Measurements from ENCODE around the gene ADARB1. TPM values are rescaled to one million over a fixed set of nuclear protein-coding genes. Genes with fewer than 3 reads are reported as not detected.

Gene ADARB1
- total RNA-seq, 1 donor from 2014 or later: 14.5 TPM

DNA sequence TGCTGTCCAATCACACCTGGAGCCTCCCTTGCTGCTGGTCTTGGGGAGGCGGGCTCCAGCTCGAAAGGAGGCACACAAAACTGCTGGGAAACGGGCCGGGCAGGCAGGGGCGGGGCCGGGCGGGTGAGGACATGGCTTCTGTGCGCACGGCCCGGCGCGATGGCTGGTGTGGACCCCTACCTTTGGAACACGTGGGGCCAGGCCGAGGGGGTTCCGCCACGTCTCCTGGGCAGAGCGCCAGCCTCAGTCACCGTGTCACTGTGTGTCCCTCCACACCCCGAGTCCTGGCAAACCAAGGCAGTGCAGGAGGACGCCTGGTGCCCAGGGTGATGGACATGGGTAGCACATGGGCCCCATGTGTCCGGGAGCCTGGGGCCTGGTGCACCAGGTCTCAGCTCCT is 42.0 kb upstream of the ADARB1 start:
- peaks cover 12% of the 10 kb centered on the region for H3K36me3 Mint-ChIP-seq (ENCODE audit: low read depth, unreplicated experiment)
- H3K4me3 Mint-ChIP-seq (ENCODE audit: unreplicated experiment): no peak overlapping the region
- no peak for DNase-seq (ENCODE audit: low spot score)
- peaks cover 3% of the 10 kb centered on the region for H3K27me3 Mint-ChIP-seq (ENCODE audit: unreplicated experiment)
- TF ChIP-seq, protein P1, sequence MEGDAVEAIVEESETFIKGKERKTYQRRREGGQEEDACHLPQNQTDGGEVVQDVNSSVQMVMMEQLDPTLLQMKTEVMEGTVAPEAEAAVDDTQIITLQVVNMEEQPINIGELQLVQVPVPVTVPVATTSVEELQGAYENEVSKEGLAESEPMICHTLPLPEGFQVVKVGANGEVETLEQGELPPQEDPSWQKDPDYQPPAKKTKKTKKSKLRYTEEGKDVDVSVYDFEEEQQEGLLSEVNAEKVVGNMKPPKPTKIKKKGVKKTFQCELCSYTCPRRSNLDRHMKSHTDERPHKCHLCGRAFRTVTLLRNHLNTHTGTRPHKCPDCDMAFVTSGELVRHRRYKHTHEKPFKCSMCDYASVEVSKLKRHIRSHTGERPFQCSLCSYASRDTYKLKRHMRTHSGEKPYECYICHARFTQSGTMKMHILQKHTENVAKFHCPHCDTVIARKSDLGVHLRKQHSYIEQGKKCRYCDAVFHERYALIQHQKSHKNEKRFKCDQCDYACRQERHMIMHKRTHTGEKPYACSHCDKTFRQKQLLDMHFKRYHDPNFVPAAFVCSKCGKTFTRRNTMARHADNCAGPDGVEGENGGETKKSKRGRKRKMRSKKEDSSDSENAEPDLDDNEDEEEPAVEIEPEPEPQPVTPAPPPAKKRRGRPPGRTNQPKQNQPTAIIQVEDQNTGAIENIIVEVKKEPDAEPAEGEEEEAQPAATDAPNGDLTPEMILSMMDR (IDR thresholded peaks at IDR 0.05; ENCODE audit: unreplicated experiment): no peak
- H3K27ac Mint-ChIP-seq (ENCODE audit: unreplicated experiment): no peak overlapping the region
- H3K4me1 Mint-ChIP-seq (ENCODE audit: unreplicated experiment): peaks cover 10% of the 10 kb centered on the region
- no peaks in the 10 kb centered on the region for H3K9me3 Mint-ChIP-seq (ENCODE audit: unreplicated experiment)

DNA sequence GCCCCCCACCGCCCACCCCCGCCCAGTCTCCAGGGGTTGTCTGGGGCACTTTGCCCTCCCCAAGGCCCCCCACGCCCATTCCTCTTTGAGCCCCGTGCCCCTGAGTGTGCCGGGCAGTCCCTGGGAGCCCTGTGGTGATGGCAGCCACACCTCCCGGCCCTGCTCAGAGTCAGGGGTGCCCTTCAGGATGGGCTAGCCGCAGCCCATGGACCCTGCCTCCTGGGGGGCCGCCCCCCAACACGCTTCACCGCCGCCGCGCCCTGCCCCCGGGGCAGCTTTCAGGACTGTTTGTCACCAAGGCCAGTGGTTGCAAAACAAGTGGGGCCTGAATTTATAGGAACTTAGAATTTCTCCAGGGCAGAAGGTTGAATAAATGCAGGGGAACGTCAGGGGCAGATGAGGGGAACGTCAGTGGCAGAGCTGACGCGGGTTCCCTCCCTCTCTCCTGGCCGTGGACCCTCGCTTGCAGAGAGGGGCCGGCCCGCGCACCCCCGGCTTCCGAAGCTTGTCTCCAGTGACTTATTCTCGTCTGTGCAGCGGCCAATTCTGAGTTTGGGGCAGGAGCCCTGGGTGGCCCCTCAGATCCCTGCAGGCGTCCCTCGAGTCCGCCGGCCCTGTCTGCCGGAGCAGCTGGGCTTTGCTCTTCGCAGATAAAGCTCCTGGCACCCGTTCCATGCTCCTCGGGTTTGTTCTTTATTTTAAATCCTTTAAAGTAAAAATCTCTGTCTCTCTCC is 41.2 kb upstream of the ADARB1 start:
- DNase-seq (ENCODE audit: low spot score): no peak
- Mint-ChIP-seq H3K4me1 (ENCODE audit: unreplicated experiment) (peaks cover 10% of the 10 kb centered on the region), H3K36me3 (ENCODE audit: low read depth, unreplicated experiment) (peaks cover 13% of the 10 kb centered on the region), H3K9me3 (ENCODE audit: unreplicated experiment) (no peaks in the 10 kb centered on the region), H3K27me3 (ENCODE audit: unreplicated experiment) (peaks cover 3% of the 10 kb centered on the region), H3K27ac (ENCODE audit: unreplicated experiment) (peak overlapping the region; percentile 11), H3K4me3 (ENCODE audit: unreplicated experiment) (peak overlapping the region; percentile 48)
- TF ChIP-seq, protein P1 (IDR thresholded peaks at IDR 0.05; ENCODE audit: unreplicated experiment): no peak

DNA sequence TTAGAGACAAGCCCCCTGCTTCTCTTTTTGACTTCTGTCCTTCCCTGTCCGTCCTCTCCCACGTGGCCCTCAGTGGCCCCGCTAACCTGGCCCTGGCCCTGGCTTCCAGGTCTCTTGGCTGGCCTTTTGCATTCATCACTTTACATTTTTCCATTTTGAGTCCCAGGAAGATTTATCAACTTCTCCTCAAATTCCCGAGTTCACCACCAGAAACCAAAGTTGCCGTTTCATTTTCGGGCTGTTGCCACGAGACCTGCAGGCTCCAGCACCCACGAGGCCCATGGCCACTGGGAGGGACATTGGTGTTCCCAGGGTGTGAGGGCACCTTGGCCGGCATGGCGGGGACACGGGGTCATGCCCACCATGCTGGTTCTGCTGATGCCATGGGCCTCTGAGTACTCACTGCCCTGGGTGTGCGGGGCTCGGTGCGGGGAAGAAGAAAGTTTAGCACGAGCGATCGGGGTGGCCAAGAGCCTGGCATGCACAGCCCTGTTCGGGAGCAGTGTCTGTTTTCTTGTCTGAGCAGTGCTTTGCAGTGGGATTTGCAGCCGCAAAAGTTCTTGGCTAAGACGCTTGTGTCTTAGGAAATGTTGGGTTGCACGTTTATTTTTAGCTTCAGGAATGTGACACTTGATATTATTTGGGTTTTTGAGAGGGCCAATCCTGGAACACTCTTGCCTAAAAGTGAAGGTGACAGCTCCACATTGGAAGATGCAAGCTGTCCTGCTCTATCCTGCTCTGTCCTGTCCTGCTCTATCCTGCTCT is 40.4 kb upstream of the ADARB1 start:
- Mint-ChIP-seq H3K9me3 (ENCODE audit: unreplicated experiment) (no peaks in the 10 kb centered on the region), H3K36me3 (ENCODE audit: low read depth, unreplicated experiment) (peaks cover 13% of the 10 kb centered on the region), H3K27ac (ENCODE audit: unreplicated experiment) (peak overlapping the region; percentile 11), H3K4me3 (ENCODE audit: unreplicated experiment) (peak overlapping the region; percentile 48), H3K4me1 (ENCODE audit: unreplicated experiment) (peaks cover 10% of the 10 kb centered on the region), H3K27me3 (ENCODE audit: unreplicated experiment) (peaks cover 3% of the 10 kb centered on the region)
- DNase-seq (ENCODE audit: low spot score): no peak
- TF ChIP-seq, protein P1 (IDR thresholded peaks at IDR 0.05; ENCODE audit: unreplicated experiment): no peak

DNA sequence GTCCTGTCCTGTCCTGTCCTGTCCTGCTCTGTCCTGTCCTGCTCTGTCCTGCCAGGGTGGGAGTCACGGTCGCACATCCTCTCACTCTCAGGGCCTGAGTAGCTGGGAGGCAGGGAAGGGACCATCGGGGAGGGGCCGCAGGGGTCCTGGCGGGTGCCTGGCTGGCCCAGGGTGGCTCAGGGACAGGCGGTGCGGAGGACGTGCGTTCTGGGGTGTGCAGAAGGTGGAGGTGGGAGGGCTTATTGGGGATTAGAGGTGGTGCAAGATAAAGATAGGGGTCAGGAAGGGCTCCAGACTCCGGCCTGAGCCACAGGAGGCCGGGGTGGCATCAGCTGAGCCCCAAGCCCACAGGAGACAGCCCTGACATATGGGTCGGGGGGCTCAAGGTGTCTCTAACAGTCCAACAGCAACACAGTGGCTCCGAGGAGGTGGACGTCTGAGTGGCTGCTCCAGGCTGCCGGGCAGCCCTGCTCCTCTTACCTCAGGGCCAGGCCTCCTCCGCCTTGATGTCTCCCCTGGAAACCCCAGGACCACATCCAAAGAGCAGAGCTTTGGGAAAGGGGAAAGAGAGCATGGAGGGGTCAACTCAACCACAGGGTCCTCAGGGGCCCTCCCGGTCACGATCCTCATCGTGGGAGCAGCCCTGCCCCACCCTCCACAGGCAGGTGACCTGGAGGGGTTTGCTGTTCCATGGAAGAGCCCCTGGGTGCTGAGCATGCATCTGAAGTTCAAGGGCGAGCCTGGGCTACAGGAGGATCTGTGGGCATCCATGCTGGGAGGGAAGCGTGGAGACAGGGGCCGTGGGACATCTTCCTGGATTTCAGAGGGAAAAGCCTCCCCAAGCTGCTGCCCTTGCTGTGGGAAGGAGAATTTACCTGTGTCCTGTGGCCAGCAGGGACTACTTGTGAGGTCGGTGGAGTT is 39.6 kb upstream of the ADARB1 start:
- TF ChIP-seq, protein P1 (IDR thresholded peaks at IDR 0.05; ENCODE audit: unreplicated experiment): no peak
- no peak for DNase-seq (ENCODE audit: low spot score)
- no peak overlapping the region for H3K4me3 Mint-ChIP-seq (ENCODE audit: unreplicated experiment)
- H3K27ac Mint-ChIP-seq (ENCODE audit: unreplicated experiment): no peak overlapping the region
- H3K9me3 Mint-ChIP-seq (ENCODE audit: unreplicated experiment): no peaks in the 10 kb centered on the region
- H3K36me3 Mint-ChIP-seq (ENCODE audit: low read depth, unreplicated experiment): peaks cover 13% of the 10 kb centered on the region
- H3K4me1 Mint-ChIP-seq (ENCODE audit: unreplicated experiment): peaks cover 10% of the 10 kb centered on the region
- H3K27me3 Mint-ChIP-seq (ENCODE audit: unreplicated experiment): peaks cover 3% of the 10 kb centered on the region

Measured in endothelial cell (in vitro differentiated cells).